KMS-11 (cell line): ENCODE measurements around the gene SCFD2.

Experiments
- H2AFZ ChIP-seq: fragments of 200-600 bp; sonication (generic); 2 replicates; pipeline ENCODE4 v1.6.1; 2016; ENCODE audit warnings: antibody characterized with exemption, mixed run types, low read depth
- H3K27ac ChIP-seq: fragments of 200-600 bp; sonication (generic); 2 replicates; pipeline ENCODE4 v1.6.1; 2016; ENCODE audit warnings: mild to moderate bottlenecking, mixed run types
- H3K27me3 ChIP-seq: fragments of 200-600 bp; sonication (generic); 2 replicates; pipeline ENCODE4 v1.6.1; 2017; ENCODE audit warnings: mild to moderate bottlenecking, low read depth, mixed run types, moderate library complexity; ENCODE audit not compliant: insufficient read depth
- H3K36me3 ChIP-seq: fragments of 200-600 bp; sonication (generic); 2 replicates; pipeline ENCODE4 v1.6.1; 2017; ENCODE audit warnings: mild to moderate bottlenecking, mixed run types; ENCODE audit not compliant: insufficient read depth
- H3K4me1 ChIP-seq: fragments of 200-600 bp; sonication (generic); 2 replicates; pipeline ENCODE4 v1.6.1; 2016; ENCODE audit warnings: mild to moderate bottlenecking, low read depth, mixed run types; ENCODE audit not compliant: poor library complexity, severe bottlenecking
- H3K4me2 ChIP-seq: fragments of 200-600 bp; sonication (generic); 2 replicates; pipeline ENCODE4 v1.7.0; 2016; ENCODE audit warnings: mild to moderate bottlenecking, mixed run types
- H3K4me3 ChIP-seq: fragments of 200-600 bp; sonication (generic); IDR thresholded peaks from 2 replicates; pipeline ENCODE4 v1.6.1; 2017; ENCODE audit warnings: low read depth, low read length, mixed read lengths; ENCODE audit not compliant: insufficient read depth
- H3K79me2 ChIP-seq: fragments of 200-600 bp; sonication (generic); 2 replicates; pipeline ENCODE4 v1.6.1; 2016; ENCODE audit warnings: low read depth, mixed run types; ENCODE audit not compliant: insufficient read depth
- H3K9ac ChIP-seq: fragments of 200-600 bp; sonication (generic); 2 replicates; pipeline ENCODE4 v1.6.1; 2016; ENCODE audit warnings: mild to moderate bottlenecking, mixed run types
- H4K20me1 ChIP-seq: fragments of 200-600 bp; sonication (generic); 2 replicates; pipeline ENCODE4 v1.6.1; 2016; ENCODE audit warnings: mild to moderate bottlenecking, mixed run types; ENCODE audit not compliant: insufficient read depth
- TF ChIP-seq, protein P1 (sequence below): fragments of 200-600 bp; sonication (generic); conservative IDR thresholded peaks from 2 replicates; pipeline ENCODE4 v1.6.1; 2017; ENCODE audit warnings: low read depth, mild to moderate bottlenecking, antibody characterized with exemption, low read length, moderate library complexity, mixed read lengths

SCFD2 gene

GRCh38 chr4:53315300-53315699 is 50.6 kb downstream of the SCFD2 start:
- Histone ChIP-seq H3K4me1 (no peaks in the 10 kb centered on the region), H4K20me1 (no peaks in the 10 kb centered on the region), H3K79me2 (peaks cover 2% of the 10 kb centered on the region; the same call in 1 of the 2 replicates), H3K9ac (no peak overlapping the region), H3K27me3 (no peaks in the 10 kb centered on the region), H3K4me2 (no peak overlapping the region), H3K4me3 (no peak overlapping the region), H3K27ac (no peak overlapping the region), H2AFZ (no peak overlapping the region), H3K36me3 (no peaks in the 10 kb centered on the region)
- TF ChIP-seq, protein P1, sequence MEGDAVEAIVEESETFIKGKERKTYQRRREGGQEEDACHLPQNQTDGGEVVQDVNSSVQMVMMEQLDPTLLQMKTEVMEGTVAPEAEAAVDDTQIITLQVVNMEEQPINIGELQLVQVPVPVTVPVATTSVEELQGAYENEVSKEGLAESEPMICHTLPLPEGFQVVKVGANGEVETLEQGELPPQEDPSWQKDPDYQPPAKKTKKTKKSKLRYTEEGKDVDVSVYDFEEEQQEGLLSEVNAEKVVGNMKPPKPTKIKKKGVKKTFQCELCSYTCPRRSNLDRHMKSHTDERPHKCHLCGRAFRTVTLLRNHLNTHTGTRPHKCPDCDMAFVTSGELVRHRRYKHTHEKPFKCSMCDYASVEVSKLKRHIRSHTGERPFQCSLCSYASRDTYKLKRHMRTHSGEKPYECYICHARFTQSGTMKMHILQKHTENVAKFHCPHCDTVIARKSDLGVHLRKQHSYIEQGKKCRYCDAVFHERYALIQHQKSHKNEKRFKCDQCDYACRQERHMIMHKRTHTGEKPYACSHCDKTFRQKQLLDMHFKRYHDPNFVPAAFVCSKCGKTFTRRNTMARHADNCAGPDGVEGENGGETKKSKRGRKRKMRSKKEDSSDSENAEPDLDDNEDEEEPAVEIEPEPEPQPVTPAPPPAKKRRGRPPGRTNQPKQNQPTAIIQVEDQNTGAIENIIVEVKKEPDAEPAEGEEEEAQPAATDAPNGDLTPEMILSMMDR = no peak

- Histone ChIP-seq H3K27me3 (no peaks in the 10 kb centered on the region), H4K20me1 (no peaks in the 10 kb centered on the region)
- TF ChIP-seq, protein P1 = no peak
These were observed 51.6 kb downstream of the SCFD2 start for GRCh38 chr4:53314252-53314651.

GRCh38 chr4:53313510-53313909 is 52.4 kb downstream of the SCFD2 start:
- H3K79me2 ChIP-seq = no peaks in the 10 kb centered on the region; the same call in 1 of the 2 replicates
- no peak overlapping the region for H3K4me3 ChIP-seq
- H4K20me1 ChIP-seq = no peaks in the 10 kb centered on the region
- H3K9ac ChIP-seq = no peak overlapping the region
- no peak overlapping the region for H3K4me2 ChIP-seq
- no peaks in the 10 kb centered on the region for H3K4me1 ChIP-seq
- TF ChIP-seq, protein P1 = no peak
- H2AFZ ChIP-seq = no peak overlapping the region
- no peaks in the 10 kb centered on the region for H3K36me3 ChIP-seq
- no peak overlapping the region for H3K27ac ChIP-seq
- no peaks in the 10 kb centered on the region for H3K27me3 ChIP-seq

More at GRCh38 chr4:53314252-53314651, 51.6 kb downstream of the SCFD2 start:
- Histone ChIP-seq H3K4me1 (no peaks in the 10 kb centered on the region), H3K4me3 (no peak overlapping the region), H2AFZ (no peak overlapping the region), H3K36me3 (no peaks in the 10 kb centered on the region), H3K9ac (no peak overlapping the region), H3K79me2 (no peaks in the 10 kb centered on the region; the same call in 1 of the 2 replicates), H3K4me2 (no peak overlapping the region), H3K27ac (no peak overlapping the region)

DNA sequence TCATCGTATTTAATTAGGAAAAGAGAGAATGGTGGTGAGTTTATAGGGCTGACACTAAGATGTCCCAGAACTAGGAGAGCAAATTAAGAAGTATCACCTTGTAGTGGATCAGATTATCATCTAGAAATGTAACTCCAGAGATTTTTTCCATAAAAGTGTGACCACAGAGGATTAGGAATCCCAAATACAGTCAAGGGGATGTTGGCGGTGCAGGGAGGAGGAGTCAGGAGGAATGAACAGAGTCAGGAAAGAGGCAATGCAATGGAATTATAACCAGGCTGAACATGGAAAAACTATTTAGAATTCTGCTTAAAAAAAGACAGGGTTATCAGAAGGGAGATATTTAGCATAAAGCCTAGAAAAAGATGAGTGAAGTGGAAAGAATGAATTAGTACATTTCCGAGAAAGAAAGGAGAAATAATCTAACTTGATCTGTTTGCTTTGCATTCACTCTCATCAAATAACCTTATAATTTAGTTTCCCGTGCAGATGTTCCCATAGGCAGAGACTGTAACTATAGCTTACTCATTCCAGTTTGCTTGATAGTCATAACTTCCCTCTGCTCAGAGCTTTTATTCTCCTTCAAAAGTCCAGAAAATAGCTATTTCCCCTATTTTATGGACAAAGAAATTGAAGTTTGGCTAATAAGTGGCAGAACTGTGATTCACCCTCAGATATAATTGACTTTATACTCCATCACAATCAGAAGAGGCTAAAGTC is 56.4 kb downstream of the SCFD2 start:
- Histone ChIP-seq H3K4me3 (no peak overlapping the region), H4K20me1 (no peaks in the 10 kb centered on the region), H2AFZ (no peak overlapping the region), H3K9ac (no peak overlapping the region), H3K4me1 (no peaks in the 10 kb centered on the region), H3K27ac (no peak overlapping the region), H3K36me3 (no peaks in the 10 kb centered on the region), H3K27me3 (no peaks in the 10 kb centered on the region), H3K4me2 (no peak overlapping the region), H3K79me2 (no peaks in the 10 kb centered on the region; the same call in 1 of the 2 replicates)
- TF ChIP-seq, protein P1 = no peak
